ENCODE data around the gene TEX47. TPM values are rescaled to one million over a fixed set of nuclear protein-coding genes. Genes with fewer than 3 reads are reported as not detected.

TEX47 gene
- total RNA-seq, 2 experiments from 2014 or later = not detected

DNA sequence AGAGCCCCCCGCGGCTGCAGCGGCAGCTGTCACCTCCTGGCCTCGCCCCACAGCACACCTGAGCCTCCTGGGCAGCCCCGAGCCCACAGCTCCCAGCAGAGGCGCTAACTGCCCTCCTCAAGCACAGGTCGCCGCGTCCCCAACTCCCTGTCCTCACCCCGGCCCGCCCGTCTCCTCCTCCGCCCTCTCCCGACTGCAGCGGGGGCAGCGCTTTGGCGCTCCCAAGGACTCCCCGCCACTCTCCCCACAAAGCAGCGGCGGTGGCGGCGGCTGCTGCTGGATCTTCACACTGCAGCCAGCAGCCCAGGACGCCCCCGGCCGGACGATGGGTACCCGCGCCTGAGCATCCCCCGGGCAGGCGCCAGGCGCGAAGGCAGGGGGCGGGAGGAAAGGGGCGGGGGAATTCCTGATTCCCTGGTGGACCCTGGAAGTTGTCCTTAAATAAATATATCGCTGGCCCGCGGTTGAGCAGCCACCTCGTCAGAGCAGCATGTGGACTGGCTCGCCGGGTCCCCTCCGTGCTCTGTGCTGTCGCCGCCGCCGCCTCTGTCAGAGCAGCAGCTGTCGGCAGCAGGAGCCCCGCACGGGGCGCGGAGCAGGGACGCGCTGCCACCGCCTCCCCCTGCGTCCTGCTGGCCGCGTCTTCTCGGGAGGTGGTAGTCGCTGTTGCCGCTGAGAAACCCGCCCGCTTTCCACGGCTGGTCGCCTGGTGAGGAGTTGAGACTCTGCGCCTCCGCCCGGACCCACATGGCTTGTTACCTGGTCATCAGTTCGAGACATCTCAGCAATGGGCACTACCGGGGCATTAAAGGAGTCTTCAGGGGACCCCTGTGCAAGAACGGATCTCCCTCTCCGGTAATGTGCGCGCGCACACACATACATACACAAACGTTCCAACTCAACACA lies 36.1 kb downstream of the TEX47 start, which contains the start of gene ZNF804B:
Gene ZNF804B, plus strand, starts transcription at position 471 of the 906 bp plus-strand sequence. Its CDS starts 277 bp downstream, at position 748.
- Histone ChIP-seq H3K36me3 (ENCODE audit: insufficient read depth, low read length) (no peaks in the 10 kb centered on the region), H3K4me3 (ENCODE audit: low read depth, low read length, poor library complexity, severe bottlenecking) (no peak within 1 kb of the TSS), H3K9me2 (ENCODE audit: insufficient read depth, low read length) (no peaks in the 10 kb centered on the region), H3K27ac (ENCODE audit: low read depth, low read length, poor library complexity, severe bottlenecking) (no peak within 1 kb of the TSS), H3K4me1 (ENCODE audit: insufficient read depth, low read length, poor library complexity, severe bottlenecking) (no peaks in the 10 kb centered on the region), H4K20me1 (ENCODE audit: insufficient read depth, low read length) (no peaks in the 10 kb centered on the region), H3K9me3 (ENCODE audit: low read length) (no peaks in the 10 kb centered on the region), H3K4me2 (ENCODE audit: low read length) (no peak within 1 kb of the TSS), H3K79me2 (ENCODE audit: insufficient read depth, low read depth, low read length) (no peaks in the 10 kb centered on the region), H2AFZ (ENCODE audit: low read length) (no peak within 1 kb of the TSS)
- DNase-seq (ENCODE audit: low spot score) = no peak
- intact Hi-C loops (cut with micrococcal nuclease; ENCODE audit: unreplicated experiment) = no loop called here
- POLR2A ChIA-PET = interaction anchor here (1.4 kb wide), 1 partner anchor 12 kb away, joined by 4 read pairs; no protein-coding TSS in a partner anchor
- CTCF ChIA-PET (ENCODE audit: unreplicated experiment) = no interaction called here
- no TSS peak for BruUV-seq (replicated peaks)
- TF ChIP-seq, protein P1, sequence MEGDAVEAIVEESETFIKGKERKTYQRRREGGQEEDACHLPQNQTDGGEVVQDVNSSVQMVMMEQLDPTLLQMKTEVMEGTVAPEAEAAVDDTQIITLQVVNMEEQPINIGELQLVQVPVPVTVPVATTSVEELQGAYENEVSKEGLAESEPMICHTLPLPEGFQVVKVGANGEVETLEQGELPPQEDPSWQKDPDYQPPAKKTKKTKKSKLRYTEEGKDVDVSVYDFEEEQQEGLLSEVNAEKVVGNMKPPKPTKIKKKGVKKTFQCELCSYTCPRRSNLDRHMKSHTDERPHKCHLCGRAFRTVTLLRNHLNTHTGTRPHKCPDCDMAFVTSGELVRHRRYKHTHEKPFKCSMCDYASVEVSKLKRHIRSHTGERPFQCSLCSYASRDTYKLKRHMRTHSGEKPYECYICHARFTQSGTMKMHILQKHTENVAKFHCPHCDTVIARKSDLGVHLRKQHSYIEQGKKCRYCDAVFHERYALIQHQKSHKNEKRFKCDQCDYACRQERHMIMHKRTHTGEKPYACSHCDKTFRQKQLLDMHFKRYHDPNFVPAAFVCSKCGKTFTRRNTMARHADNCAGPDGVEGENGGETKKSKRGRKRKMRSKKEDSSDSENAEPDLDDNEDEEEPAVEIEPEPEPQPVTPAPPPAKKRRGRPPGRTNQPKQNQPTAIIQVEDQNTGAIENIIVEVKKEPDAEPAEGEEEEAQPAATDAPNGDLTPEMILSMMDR (conservative IDR thresholded peaks at IDR 0.05; ENCODE audit: low read length) = no peak

DNA sequence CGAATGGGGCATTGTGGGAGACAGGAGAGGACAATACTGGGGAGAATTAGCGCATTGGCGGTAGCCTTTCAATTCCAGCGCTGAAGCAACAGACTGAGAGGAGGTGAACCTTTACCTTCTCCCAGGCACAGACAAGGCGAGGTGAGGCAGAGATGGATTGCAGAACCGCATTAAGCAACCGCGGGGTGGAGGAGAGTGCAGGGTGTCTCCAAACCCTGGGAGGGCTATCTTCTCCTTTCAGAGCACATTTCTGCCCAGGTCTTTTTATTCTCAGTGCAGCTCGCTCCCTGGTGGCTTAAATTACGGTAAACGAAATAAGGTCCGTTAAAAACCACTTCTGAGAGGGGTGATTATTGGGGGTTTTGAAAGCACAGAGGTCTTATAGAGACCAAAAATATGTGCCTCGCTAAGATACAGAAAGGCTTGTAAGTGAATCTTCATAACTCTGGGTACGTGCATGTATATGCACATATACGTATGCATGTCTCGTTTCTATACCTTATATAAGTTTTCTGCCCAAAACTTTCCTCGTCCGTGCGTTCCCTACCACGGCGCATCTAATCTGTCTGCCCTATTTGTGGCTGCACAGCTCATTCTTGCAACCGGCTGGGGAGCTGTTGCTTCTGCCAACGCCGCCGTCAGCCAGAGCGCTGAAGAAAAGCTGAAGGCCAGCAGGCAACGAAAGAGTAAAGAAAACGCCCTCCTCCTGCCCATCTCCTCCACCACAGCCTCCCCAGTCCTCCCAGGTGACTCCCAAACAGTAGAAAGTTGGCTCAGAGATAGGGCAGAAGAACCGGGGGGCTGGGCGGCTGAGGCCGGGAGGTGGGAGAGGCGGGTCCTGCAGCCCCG lies 36.9 kb downstream of the TEX47 start:
- no peak for DNase-seq (ENCODE audit: low spot score)
- H3K4me2 ChIP-seq (ENCODE audit: low read length) = no peak overlapping the region
- POLR2A ChIA-PET = interaction anchor here (0.5 to 1.4 kb wide), 2 partner anchors 13 to 1427 kb away, joined by 4 read pairs; no protein-coding TSS in a partner anchor

More for the DNA sequence above, 36.9 kb downstream of the TEX47 start:
- Histone ChIP-seq H3K4me3 (ENCODE audit: low read depth, low read length, poor library complexity, severe bottlenecking) (no peak overlapping the region), H3K79me2 (ENCODE audit: insufficient read depth, low read depth, low read length) (no peaks in the 10 kb centered on the region), H3K36me3 (ENCODE audit: insufficient read depth, low read length) (no peaks in the 10 kb centered on the region), H3K9me2 (ENCODE audit: insufficient read depth, low read length) (no peaks in the 10 kb centered on the region), H4K20me1 (ENCODE audit: insufficient read depth, low read length) (no peaks in the 10 kb centered on the region), H2AFZ (ENCODE audit: low read length) (no peak overlapping the region), H3K9me3 (ENCODE audit: low read length) (no peaks in the 10 kb centered on the region), H3K27ac (ENCODE audit: low read depth, low read length, poor library complexity, severe bottlenecking) (no peak overlapping the region), H3K4me1 (ENCODE audit: insufficient read depth, low read length, poor library complexity, severe bottlenecking) (no peaks in the 10 kb centered on the region)
- no peak for TF ChIP-seq EZH2phosphoT487 (IDR thresholded peaks at IDR 0.05; ENCODE audit: borderline replicate concordance, low read depth, low read length)
- TF ChIP-seq, protein P1 (conservative IDR thresholded peaks at IDR 0.05; ENCODE audit: low read length) = no peak
- intact Hi-C loops (cut with micrococcal nuclease; ENCODE audit: unreplicated experiment) = no loop called here
- BruUV-seq (replicated peaks) = no TSS peak
- CTCF ChIA-PET (ENCODE audit: unreplicated experiment) = no interaction called here
